Measurements from ENCODE around the gene FHOD3.

DNA sequence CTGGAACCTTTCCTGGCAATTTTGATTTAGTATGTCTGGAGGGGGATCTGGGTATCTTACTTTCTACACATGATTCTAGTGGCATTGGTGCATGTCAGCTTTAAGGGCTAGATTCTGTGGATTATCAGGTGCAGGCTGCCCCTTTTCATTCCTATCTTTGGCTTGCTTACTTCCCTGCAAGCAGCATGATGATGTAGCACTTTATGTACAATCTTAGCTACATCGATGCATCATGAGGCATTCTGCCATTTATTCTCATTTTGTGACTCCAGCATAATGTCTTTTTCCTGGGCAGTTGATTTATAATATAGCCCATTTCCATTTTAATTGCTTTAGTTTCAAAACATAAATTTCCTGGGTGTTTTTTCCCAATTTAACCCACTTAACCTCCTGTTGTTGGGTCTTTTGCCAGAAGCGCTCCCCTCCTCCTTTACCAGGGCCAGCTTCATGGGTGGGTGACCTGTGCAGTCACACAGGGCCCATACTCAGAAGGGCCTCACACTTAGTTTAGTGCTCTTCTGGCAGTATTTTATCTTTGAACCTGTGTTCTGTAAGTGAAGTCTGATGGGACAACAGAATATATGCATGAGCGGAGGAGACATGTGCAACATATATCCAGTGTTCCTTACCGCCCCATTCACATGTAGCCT is 495.2 kb downstream of the FHOD3 start:
- TF ChIP-seq, protein P1, sequence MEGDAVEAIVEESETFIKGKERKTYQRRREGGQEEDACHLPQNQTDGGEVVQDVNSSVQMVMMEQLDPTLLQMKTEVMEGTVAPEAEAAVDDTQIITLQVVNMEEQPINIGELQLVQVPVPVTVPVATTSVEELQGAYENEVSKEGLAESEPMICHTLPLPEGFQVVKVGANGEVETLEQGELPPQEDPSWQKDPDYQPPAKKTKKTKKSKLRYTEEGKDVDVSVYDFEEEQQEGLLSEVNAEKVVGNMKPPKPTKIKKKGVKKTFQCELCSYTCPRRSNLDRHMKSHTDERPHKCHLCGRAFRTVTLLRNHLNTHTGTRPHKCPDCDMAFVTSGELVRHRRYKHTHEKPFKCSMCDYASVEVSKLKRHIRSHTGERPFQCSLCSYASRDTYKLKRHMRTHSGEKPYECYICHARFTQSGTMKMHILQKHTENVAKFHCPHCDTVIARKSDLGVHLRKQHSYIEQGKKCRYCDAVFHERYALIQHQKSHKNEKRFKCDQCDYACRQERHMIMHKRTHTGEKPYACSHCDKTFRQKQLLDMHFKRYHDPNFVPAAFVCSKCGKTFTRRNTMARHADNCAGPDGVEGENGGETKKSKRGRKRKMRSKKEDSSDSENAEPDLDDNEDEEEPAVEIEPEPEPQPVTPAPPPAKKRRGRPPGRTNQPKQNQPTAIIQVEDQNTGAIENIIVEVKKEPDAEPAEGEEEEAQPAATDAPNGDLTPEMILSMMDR (IDR thresholded peaks at IDR 0.05): no peak
- no peak for TF ChIP-seq POLR2A (IDR thresholded peaks at IDR 0.05)
- no peak for TF ChIP-seq EP300 (IDR thresholded peaks at IDR 0.05)
